Fibroblast of lung (primary cell): ENCODE data around the gene ANKRD44.
"Not testable (repeated sequence)": the region's sequence is repeated elsewhere in the genome, so short reads cannot be mapped to it uniquely, and the experiment has no call there.

Experiments
- CTCF ChIP-seq, 2 donors: IDR thresholded peaks in 1 of 2; conservative IDR thresholded peaks in 1 of 2; 1 replicate in 1 of 2; 2 replicates in 1 of 2; pipeline ENCODE4 v1.5.1; 2011 to 2012; ENCODE audit warnings: low read length in 2 of 2, control low read depth in 1 of 2, inconsistent platforms in 1 of 2, low read depth in 1 of 2, mild to moderate bottlenecking in 1 of 2
- EZH2 ChIP-seq: IDR thresholded peaks from 2 replicates; pipeline ENCODE4 v1.5.1; 2012; ENCODE audit warnings: low read length, control low read depth, mild to moderate bottlenecking; ENCODE audit errors: missing control alignments

GRCh38 chr2:197240018-197240417 is 70.6 kb downstream of the ANKRD44 start:
- not testable (repeated sequence) for TF ChIP-seq CTCF (conservative IDR thresholded peaks at IDR 0.05 in 1 of 2, IDR thresholded peaks at IDR 0.05 in 1 of 2; ENCODE audit: low read depth in 1 of 2, low read length in 2 of 2); EZH2
